Testis (tissue), 5 donors: Measurements from ENCODE around the gene TRABD2B. TPM values are rescaled to one million over a fixed set of nuclear protein-coding genes. Genes with fewer than 3 reads are reported as not detected.

Source experiments
- DNase-seq: peaks from one replicate; pipeline ENCODE4 v3.0.0-alpha.2; 2019
- H3K27ac ChIP-seq, 2 donors: fragments of 200-600 bp; sonication (generic); one replicate each; pipeline ENCODE4 v1.5.1; 2019
- H3K27me3 ChIP-seq: fragments of 200-600 bp; sonication (generic); one replicate; pipeline ENCODE4 v1.5.1; 2019
- H3K36me3 ChIP-seq: fragments of 200-600 bp; sonication (generic); one replicate; pipeline ENCODE4 v1.5.1; 2017; ENCODE audit warnings: low read depth; ENCODE audit errors: missing control alignments
- H3K4me1 ChIP-seq: fragments of 200-600 bp; sonication (generic); one replicate; pipeline ENCODE4 v1.5.1; 2019
- H3K4me3 ChIP-seq, 2 donors: fragments of 200-600 bp; sonication (generic); one replicate each; pipeline ENCODE4 v1.5.1; 2017 to 2019
- H3K9me3 ChIP-seq: fragments of 200-600 bp; sonication (generic); one replicate; pipeline ENCODE4 v1.5.1; 2017
- POLR2A ChIP-seq: fragments of 450-650 bp; IDR thresholded peaks from one replicate; pipeline ENCODE4 v1.6.1; 2017; ENCODE audit warnings: antibody characterized with exemption, mild to moderate bottlenecking, moderate library complexity
- WGBS, 2 donors: methylation state at CpG; one replicate each; pipeline ENCODE4 v1.1.5; 2018; 5-methylcytosine and 5-hydroxymethylcytosine counted together
- intact Hi-C: fragments of 100-400 bp; cut with DNase I; formaldehyde crosslinking; loops from one replicate; pipeline ENCODE4 v1.15.1; 2023; ENCODE audit warnings: low total_unique reads
- long read RNA-seq, 2 donors: transcript quantifications; one replicate each; lab custom pipeline, GENCODE V29; 2026
- polyA plus RNA-seq: library from polyadenylated mRNA; stranded (reverse); fragments of 350-450 nt; fragmentation: Illumina TruSeq; extraction: RNeasy Lipid Tissue Mini Kit (QIAGEN cat#74804); gene quantifications from one replicate; pipeline ENCODE4 v1.2.3, GENCODE V29; 2014; ENCODE audit warnings: low read depth, low replicate concordance; ENCODE audit not compliant: insufficient read depth
- total RNA-seq, 2 donors: library from RNA; depleted of rRNA; stranded (reverse); fragments of >200 nt; gene quantifications; one replicate each; pipeline ENCODE4 v1.2.3, GENCODE V29; 2016
- TF ChIP-seq, protein P1 (sequence below), 3 experiments: fragments of 450-650 bp in 2 of 3; fragments of 200-600 bp in 1 of 3; sonication (generic) in 1 of 3; IDR thresholded peaks; one replicate each; pipeline ENCODE4 v1.5.1; 2016 to 2019; ENCODE audit warnings: antibody characterized with exemption in 3 of 3, mild to moderate bottlenecking in 2 of 3, moderate library complexity in 1 of 3

TRABD2B gene
- 1 to 10 TPM; 2.0 to 2.7 TPM for total RNA-seq
- 1.9 TPM for polyA plus RNA-seq
- long read RNA-seq, donor 1, full-length matches to known transcripts = 1 of 1 reads
- long read RNA-seq, donor 1, partial matches to known transcripts = 0 of 1 reads
- long read RNA-seq, donor 1, other reads (novel, unspliced or antisense) = 0 of 1 reads
- long read RNA-seq, donor 2, full-length matches to known transcripts = 1 of 1 reads
- long read RNA-seq, donor 2, partial matches to known transcripts = 0 of 1 reads
- long read RNA-seq, donor 2, other reads (novel, unspliced or antisense) = 0 of 1 reads

DNA sequence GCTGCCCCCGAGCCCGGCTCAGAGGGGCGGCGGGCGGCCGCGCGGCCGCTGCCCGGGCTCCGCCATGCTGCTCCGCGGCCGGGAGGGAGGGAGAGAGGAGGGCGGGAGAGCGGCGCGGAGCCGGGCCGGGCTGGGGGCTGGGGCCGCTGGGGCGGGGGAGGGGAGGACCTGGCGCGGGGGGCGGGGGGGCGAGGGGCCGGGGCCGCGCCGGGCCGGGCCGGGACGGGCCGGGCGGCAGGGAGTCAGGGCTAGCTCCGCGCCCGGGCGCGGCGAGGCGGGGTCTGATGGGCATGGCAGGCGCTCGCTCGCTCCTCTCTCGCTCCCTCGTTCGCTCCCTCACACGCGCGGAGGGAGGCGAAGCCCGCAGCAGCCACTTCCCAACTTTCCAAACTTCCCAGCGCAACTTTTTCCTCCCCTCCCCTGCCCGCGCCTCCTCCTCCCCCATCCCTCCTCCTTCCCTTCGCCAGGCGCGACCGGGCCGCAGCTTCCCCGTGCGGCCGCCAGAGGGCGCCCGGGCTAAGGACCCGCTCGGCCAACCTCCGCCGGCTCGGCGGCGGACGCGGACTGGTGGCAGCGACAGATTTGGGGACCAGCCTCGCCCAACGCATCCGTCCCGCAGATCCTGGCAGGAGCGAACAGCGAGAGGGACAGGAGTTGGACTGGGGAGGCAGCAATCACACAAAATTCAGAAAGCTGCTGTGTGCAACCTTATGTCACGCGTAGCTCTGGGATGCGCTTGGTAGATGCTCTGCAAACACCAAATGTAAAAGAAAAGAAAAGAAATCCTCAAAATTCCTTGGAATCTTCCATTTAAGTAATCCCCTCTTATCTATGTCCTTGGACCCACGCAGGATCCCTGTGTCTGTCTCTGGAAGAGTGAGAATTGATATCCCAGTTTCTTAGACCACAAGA is at the start of gene TRABD2B:
Gene TRABD2B, minus strand, starts transcription at position 97 of the 912 bp plus-strand sequence.
- TF ChIP-seq, protein P1, sequence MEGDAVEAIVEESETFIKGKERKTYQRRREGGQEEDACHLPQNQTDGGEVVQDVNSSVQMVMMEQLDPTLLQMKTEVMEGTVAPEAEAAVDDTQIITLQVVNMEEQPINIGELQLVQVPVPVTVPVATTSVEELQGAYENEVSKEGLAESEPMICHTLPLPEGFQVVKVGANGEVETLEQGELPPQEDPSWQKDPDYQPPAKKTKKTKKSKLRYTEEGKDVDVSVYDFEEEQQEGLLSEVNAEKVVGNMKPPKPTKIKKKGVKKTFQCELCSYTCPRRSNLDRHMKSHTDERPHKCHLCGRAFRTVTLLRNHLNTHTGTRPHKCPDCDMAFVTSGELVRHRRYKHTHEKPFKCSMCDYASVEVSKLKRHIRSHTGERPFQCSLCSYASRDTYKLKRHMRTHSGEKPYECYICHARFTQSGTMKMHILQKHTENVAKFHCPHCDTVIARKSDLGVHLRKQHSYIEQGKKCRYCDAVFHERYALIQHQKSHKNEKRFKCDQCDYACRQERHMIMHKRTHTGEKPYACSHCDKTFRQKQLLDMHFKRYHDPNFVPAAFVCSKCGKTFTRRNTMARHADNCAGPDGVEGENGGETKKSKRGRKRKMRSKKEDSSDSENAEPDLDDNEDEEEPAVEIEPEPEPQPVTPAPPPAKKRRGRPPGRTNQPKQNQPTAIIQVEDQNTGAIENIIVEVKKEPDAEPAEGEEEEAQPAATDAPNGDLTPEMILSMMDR (IDR thresholded peaks at IDR 0.05) = peak; percentile 85 to 96 (median 95)
- no peak for TF ChIP-seq POLR2A
- H3K4me3 ChIP-seq = peak within 1 kb of the TSS; percentile 62 to 67
- H3K9me3 ChIP-seq = no peaks in the 10 kb centered on the region
- no peaks in the 10 kb centered on the region for H3K27me3 ChIP-seq
- intact Hi-C loops = no loop called here
- DNase-seq = peak; percentile 82
- 1 to 5% methylated on average over 48 to 50 of the region's 86 CpGs for WGBS, 2 donors
- H3K4me1 ChIP-seq = peaks cover 9% of the 10 kb centered on the region
- H3K27ac ChIP-seq = peak within 1 kb of the TSS; percentile 55 to 75
- H3K36me3 ChIP-seq = no peaks in the 10 kb centered on the region

DNA sequence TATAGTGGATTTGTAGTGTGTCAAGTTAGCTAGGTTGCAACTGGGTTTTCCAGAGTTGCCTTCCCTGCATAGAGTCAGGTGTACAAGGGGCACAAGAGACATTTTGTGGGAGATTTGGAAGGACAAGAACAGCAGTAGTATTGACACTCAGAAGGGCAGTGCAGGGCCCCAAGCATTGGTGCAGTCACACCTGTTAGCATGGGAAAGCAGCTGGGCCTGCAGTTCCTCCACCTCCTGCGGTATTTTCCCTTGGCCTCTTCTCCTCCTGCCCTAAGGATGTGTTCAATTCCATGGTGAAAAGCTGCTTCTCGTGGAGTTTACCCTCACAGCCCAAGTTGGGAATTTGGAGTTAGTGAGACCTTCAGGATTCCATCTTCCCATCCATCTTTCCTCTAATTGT is 47.1 kb upstream of the TRABD2B start:
- H3K4me3 ChIP-seq = no peak overlapping the region
- intact Hi-C loops = no loop called here
- WGBS, 2 donors = 78 to 86% methylated on average over 2 of the region's 2 CpGs

DNA sequence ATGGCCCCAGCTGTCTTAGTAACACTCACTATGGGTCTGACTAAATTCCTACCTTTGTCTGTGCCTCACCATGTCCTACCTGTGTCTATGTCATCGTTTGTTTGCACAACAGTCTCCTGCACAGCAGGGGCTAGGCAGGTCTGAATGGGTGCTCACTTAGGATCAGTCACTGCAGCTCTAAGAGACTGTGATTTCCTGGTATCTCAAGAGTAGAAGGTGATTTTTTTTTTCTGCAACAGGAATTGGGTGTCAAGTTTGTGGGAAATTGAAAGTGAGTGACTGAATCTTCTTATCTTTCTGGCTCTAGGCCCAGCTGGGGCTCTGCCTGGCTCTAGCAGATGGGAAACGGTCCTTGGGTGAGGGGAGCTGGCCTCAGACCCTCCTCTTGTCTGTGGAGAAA is 46.4 kb upstream of the TRABD2B start:
- Histone ChIP-seq H3K9me3 (no peaks in the 10 kb centered on the region), H3K27ac (no peak overlapping the region), H3K27me3 (no peaks in the 10 kb centered on the region), H3K4me1 (no peaks in the 10 kb centered on the region), H3K36me3 (no peaks in the 10 kb centered on the region), H3K4me3 (no peak overlapping the region)
- TF ChIP-seq, protein P1 (IDR thresholded peaks at IDR 0.05) = no peak
- no peak for TF ChIP-seq POLR2A
- no peak for DNase-seq
- intact Hi-C loops = no loop called here
- WGBS, 2 donors = 62 to 80% methylated on average over 2 of the region's 2 CpGs

More for the DNA sequence above, 47.1 kb upstream of the TRABD2B start:
- Histone ChIP-seq H3K9me3 (no peaks in the 10 kb centered on the region), H3K36me3 (no peaks in the 10 kb centered on the region), H3K27ac (no peak overlapping the region), H3K4me1 (no peaks in the 10 kb centered on the region), H3K27me3 (no peaks in the 10 kb centered on the region)
- no peak for TF ChIP-seq POLR2A
- TF ChIP-seq, protein P1 (IDR thresholded peaks at IDR 0.05) = no peak
- no peak for DNase-seq

DNA sequence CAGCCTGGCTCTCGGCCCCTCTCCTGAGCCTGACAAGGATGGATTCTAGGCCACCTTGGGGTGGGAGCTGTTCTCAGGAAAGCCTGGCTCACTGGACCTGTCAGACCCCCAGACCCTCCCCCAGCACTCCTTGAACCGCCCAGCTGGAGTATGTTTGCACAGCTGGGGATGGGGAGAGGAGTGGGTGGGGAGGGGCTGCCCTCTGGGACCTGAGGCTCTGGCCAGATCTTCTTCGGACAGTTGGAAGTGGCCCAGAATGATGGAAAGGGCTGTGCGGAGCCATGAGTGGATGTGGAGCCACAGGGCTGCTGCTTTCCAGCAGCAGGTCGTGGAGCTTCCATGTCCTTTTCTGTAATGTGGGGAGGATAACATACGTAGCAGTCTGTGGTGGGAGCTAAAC is 43.0 kb upstream of the TRABD2B start:
- intact Hi-C loops = no loop called here
- 60 to 72% methylated on average over 5 to 6 of the region's 6 CpGs for WGBS, 2 donors
- no peak for DNase-seq
- Histone ChIP-seq H3K27ac (no peak overlapping the region), H3K9me3 (no peaks in the 10 kb centered on the region), H3K4me3 (no peak overlapping the region), H3K36me3 (no peaks in the 10 kb centered on the region), H3K4me1 (no peaks in the 10 kb centered on the region), H3K27me3 (no peaks in the 10 kb centered on the region)
- TF ChIP-seq, protein P1 (IDR thresholded peaks at IDR 0.05) = no peak
- no peak for TF ChIP-seq POLR2A
